T-helper 1 cell treated with Interleukin-12 subunit alpha and Interleukin-12 subunit beta and Interleukin-4 antibody, amounts not matched to agents 30 ng/mL and 1 ng/mL, for 36 hours (primary cell): Measurements from ENCODE around the gene ARL10. TPM values are rescaled to one million over a fixed set of nuclear protein-coding genes. Genes with fewer than 3 reads are reported as not detected.

ENCODE experiments used
- intact Hi-C: fragments of 100-400 bp; cut with micrococcal nuclease; formaldehyde crosslinking; loops from one replicate; pipeline ENCODE4 v1.15.1; 2024
- total RNA-seq: library from RNA; stranded (reverse); gene quantifications from 2 replicates; pipeline ENCODE4 v1.2.3, GENCODE V29; 2022

Gene ARL10
- total RNA-seq, 1 donor from 2014 or later, result 9.0 TPM

DNA sequence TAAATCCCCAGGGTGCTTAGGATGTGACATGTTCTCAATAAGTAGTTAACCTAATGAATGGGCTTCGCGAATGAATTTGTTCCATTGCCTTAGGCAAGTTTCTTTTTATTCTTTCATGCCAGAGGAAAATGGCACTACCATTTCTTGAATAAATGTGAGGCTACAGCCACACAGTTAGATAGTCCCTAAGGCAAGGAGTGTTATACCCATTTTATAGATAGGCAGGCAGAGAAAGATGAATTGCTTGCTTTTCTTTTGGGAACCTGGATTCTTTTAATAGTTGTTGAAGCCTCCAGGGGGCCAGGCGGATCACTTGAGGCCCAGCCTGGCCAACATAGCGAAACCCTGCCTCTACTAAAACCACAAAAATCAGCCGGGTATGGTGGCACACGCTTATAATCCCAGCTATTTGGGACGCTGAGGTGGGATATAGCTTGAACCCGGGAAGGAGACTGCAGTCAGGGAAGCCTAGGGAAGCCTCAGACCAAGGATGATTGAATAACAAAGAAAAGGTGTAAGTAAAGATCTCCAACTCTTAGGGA lies 22.2 kb downstream of the ARL10 start:
- intact Hi-C loops, result loop anchor here (5.0 to 10.0 kb wide), 5 partner anchors 855 to 1817 kb away; partner anchors contain the start of genes HNRNPAB, MXD3, NHP2 and TMED9

DNA sequence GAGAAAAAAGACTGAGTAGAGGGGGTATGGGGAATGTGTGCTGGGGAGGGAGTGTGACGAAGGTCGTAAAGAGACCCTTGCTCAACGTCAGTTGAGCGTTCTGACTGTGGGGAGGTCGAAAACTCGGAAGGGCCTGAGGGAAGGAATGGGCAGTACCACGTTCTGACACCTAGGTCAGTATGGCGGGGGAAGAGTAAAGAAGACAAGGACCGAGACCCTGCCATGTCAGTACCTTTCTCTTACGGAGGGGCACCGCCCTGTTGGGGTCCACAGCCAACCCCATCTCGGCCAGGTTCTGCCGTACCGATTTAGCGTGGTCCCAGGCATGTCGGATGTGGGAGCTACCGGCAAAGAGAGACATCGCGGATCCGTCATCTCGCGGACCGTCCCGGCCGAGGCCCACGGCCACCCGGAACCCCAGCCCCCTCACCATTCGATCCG lies 22.7 kb downstream of the ARL10 start:
- intact Hi-C loops, result loop anchor here (1.0 to 10.0 kb wide), 14 partner anchors 23 to 1817 kb away; partner anchors contain the start of genes ARL10, FAF2, HNRNPAB and KIAA1191

- intact Hi-C loops, result loop anchor here (1.0 to 10.0 kb wide), 19 partner anchors 23 to 1816 kb away; partner anchors contain the start of genes ARL10, CLTB, FAF2 and HNRNPAB
Measured at GRCh38 chr5:176388444-176389134, 23.3 kb downstream of the ARL10 start, which contains the start of the genes HIGD2A and NOP16. HIGD2A (plus strand) TSS chr5:176388751; CDS start chr5:176388820, 69 bp downstream. NOP16 (minus strand) TSS chr5:176388598; CDS start chr5:176388539, 59 bp downstream.

DNA sequence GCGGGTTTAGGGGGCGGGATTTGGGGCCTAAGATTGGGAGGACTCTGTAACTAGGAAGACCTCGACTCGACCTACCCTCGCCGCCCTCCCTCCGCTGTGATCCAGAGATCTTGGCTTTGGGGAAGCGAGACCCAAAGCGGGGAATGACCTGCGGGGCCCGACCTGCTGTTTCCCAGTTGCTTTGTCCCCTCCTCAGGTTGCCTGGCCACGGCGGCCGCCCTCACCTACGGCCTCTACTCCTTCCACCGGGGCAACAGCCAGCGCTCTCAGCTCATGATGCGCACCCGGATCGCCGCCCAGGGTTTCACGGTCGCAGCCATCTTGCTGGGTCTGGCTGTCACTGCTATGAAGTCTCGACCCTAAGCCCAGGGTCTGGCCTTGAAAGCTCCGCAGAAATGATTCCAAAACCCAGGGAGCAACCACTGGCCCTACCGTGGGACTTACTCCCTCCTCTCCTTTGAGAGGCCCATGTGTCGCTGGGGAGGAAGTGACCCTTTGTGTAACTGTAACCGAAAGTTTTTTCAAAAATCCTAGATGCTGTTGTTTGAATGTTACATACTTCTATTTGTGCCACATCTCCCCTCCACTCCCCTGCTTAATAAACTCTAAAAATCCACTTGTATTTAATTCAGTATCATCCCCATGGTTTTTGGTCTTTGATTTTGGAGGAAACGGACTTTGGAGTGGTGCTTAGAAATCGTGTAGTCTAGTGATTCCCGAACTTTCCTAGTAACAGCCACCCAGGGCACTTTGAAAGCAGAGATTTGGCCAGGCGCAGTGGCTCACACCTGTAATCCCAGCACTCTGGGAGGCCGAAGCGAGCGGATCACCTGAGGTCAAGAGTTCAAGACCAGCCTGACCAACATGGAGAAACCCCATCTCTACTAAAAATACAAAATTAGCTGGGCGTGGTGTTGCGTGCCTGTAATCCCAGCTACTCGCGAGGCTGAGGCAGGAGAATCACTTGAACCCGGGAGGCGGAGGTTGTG lies 24.1 kb downstream of the ARL10 start:
- intact Hi-C loops, result loop anchor here (1.0 to 10.0 kb wide), 12 partner anchors 27 to 1815 kb away; partner anchors contain the start of genes CLTB, HNRNPAB, MXD3 and NHP2

DNA sequence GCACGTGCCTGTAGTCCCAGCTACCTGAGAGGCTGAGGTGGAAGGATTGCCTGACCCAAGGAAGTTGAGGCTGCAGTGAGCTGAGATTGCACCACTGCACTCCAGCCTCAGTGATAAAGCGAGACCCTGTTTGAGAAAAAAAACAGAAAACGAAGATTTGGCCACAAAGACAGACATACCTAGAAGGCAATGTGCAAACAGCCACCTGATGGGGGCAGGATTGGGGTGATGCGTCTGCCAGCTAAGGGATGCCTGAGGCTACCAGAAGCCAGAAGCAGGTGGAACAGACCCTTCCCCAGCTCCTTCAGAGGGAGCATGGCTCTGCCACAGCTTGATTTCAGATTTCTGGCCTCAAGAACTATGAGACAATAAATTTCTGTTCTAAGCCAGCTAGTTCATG lies 26.2 kb downstream of the ARL10 start:
- intact Hi-C loops, result no loop called here

- intact Hi-C loops, result no loop called here
Measured at GRCh38 chr5:176391999-176392398, 26.7 kb downstream of the ARL10 start.

DNA sequence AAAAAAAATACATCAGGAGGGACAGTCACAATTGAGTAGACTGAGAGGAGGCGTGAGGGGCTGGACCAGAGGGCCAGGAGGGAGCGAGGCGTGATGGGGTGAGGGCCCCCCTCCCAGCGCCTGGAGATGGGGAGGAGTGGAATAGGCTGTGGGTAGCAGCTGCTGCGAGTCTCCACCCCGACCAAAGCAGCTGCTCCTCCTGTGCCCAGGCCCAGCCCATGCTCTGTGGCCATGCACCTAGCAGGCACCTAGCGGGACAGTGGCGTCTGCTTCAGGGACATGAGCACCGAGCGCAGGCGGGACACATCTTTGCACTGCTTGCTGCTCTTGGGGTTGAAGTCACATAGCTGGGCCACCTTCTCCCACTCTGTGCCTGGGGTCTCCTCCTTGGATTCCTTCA lies 27.2 kb downstream of the ARL10 start:
- intact Hi-C loops, result no loop called here

GRCh38 chr5:176394096-176394495 lies 28.8 kb downstream of the ARL10 start:
- intact Hi-C loops, result no loop called here

GRCh38 chr5:176394881-176395675 lies 29.8 kb downstream of the ARL10 start:
- intact Hi-C loops, result no loop called here

GRCh38 chr5:176396330-176396729 lies 31.0 kb downstream of the ARL10 start:
- intact Hi-C loops, result no loop called here

GRCh38 chr5:176397736-176398420 lies 32.6 kb downstream of the ARL10 start:
- intact Hi-C loops, result no loop called here

GRCh38 chr5:176400382-176401156 lies 35.3 kb downstream of the ARL10 start:
- intact Hi-C loops, result no loop called here

DNA sequence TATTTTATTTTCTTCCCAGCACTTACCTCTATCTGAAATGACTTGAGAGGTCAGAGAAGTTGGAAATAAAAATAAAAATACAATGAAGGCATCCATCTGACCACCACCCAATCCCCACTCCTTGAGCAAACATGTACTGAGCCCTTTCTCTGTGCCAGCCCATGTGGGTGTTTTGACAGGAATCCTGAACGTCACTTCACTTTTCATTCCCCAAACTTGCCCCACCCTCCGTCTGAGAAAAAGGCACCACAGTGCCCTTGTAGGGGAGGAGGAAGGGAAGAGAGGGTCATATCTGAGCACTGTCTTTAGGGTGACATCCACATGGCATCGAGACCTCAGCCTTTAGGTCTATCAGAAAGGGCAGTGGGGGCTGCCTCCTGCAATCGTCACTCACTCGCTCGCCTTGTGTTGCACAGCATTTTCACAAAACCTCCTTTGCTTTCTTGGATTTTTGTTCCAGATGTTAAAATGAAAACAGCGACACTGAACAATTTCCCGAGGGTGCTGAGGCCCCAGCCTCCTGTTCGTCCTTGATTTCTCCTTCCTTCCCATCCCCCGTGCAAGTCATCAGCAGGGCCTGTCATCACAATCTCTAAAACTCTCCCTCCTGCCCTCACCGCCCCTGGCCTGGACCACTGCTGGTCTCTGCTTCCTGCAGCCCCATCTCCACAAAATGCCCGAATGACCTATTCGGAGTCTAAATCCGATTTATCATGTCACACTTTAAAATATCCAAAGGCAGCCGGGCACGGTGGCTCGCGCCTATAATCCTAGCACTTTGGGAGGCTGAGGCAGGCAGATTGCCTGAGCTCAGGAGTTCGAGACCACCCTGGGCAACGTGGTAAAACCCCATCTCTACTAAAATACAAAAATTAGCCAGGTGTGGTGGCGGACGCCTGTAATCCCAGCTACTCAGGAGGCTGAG lies 36.3 kb downstream of the ARL10 start:
- intact Hi-C loops, result no loop called here

- intact Hi-C loops, result no loop called here
Measured at GRCh38 chr5:176405656-176406435, 40.6 kb downstream of the ARL10 start.

- intact Hi-C loops, result no loop called here
Measured at GRCh38 chr5:176406436-176407052, 41.3 kb downstream of the ARL10 start.

DNA sequence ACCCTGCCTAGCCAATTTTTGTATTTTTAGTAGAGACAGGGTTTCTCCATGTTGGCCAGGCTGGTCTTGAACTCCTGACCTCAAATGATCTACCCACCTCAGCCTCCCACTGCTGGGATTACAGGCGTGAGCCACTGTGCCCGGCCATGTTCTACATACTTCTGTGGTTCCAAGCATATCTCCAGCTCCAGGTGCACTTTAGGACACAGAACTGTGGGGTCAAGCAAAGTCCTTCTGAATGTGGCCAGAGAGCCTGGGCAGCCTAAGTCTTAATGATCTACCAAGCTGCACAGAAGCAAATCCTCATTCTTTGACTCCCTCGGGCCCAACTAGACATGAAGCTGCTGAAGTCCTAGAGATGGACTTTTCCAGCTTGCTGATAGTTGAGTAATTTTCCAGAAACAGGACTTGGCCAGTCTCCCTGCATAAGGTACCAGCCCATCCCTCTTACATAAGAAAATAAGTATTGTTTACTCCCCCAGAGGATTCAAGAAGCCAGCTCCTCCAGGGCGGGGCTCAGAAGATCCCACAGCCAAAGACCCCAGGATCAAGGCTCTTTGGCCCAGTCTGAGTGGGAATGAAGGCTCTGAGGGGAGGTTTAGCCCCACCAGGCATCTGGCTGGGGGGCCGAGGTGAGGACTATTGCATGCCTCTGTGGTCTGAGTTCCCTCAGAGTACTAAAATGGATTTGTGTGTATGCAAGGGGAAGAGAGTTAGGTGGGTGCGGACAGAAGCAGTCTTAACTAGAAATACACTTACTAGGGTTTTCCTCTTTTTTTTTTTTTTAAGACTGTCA lies 42.4 kb downstream of the ARL10 start:
- intact Hi-C loops, result no loop called here
